GM23248 (cell line): Measurements from ENCODE around the gene IRF9. TPM values are rescaled to one million over a fixed set of nuclear protein-coding genes. Genes with fewer than 3 reads are reported as not detected.

Experiments
- DNase-seq: peaks from one replicate; pipeline ENCODE4 v3.0.0-alpha.2; 2015
- H2AFZ ChIP-seq: fragments of 200-600 bp; sonication (generic); 2 replicates; pipeline ENCODE4 v1.6.1; 2016; ENCODE audit warnings: antibody characterized with exemption
- H3F3A ChIP-seq: fragments of 200-600 bp; sonication (generic); 2 replicates; pipeline ENCODE4 v1.6.1; 2016; ENCODE audit warnings: mild to moderate bottlenecking, antibody characterized with exemption, mixed run types; ENCODE audit not compliant: insufficient read depth
- H3K27ac ChIP-seq: fragments of 200-600 bp; sonication (generic); 2 replicates; pipeline ENCODE4 v1.5.1; 2016; ENCODE audit warnings: mild to moderate bottlenecking
- H3K27me3 ChIP-seq: fragments of 200-600 bp; sonication (generic); replicated peaks from 2 replicates; pipeline ENCODE4 v1.6.1; 2016; ENCODE audit warnings: mild to moderate bottlenecking; ENCODE audit not compliant: insufficient read depth
- H3K36me3 ChIP-seq: fragments of 200-600 bp; sonication (generic); 2 replicates; pipeline ENCODE4 v1.6.1; 2016; ENCODE audit warnings: low read depth, mild to moderate bottlenecking
- H3K4me1 ChIP-seq: fragments of 200-600 bp; sonication (generic); 2 replicates; pipeline ENCODE4 v1.6.1; 2016; ENCODE audit warnings: mild to moderate bottlenecking; ENCODE audit not compliant: insufficient read depth
- H3K4me2 ChIP-seq: fragments of 200-600 bp; sonication (generic); one replicate; pipeline ENCODE4 v1.6.1; 2016; ENCODE audit warnings: mild to moderate bottlenecking; ENCODE audit not compliant: unreplicated experiment
- H3K4me3 ChIP-seq: fragments of 200-600 bp; sonication (generic); 2 replicates; pipeline ENCODE4 v1.5.1; 2016; ENCODE audit warnings: mild to moderate bottlenecking
- H3K79me2 ChIP-seq: fragments of 200-600 bp; sonication (generic); 2 replicates; pipeline ENCODE4 v1.6.1; 2016; ENCODE audit warnings: mild to moderate bottlenecking; ENCODE audit not compliant: insufficient read depth
- H3K9ac ChIP-seq: fragments of 200-600 bp; sonication (generic); 2 replicates; pipeline ENCODE4 v1.6.1; 2016; ENCODE audit warnings: mild to moderate bottlenecking
- H3K9me2 ChIP-seq: fragments of 200-600 bp; sonication (generic); 2 replicates; pipeline ENCODE4 v1.6.1; 2016; ENCODE audit warnings: mixed run types, mild to moderate bottlenecking, moderate library complexity; ENCODE audit not compliant: insufficient read depth
- H3K9me3 ChIP-seq: fragments of 200-600 bp; sonication (generic); one replicate; pipeline ENCODE4 v1.6.1; 2017; ENCODE audit warnings: low read depth
- H4K20me1 ChIP-seq: fragments of 200-600 bp; sonication (generic); 2 replicates; pipeline ENCODE4 v1.6.0; 2016; ENCODE audit not compliant: insufficient read depth
- EZH2 ChIP-seq: fragments of 200-600 bp; sonication (generic); IDR thresholded peaks from 2 replicates; pipeline ENCODE4 v1.6.1; 2018; ENCODE audit warnings: antibody characterized with exemption, mild to moderate bottlenecking; ENCODE audit not compliant: insufficient read depth, poor library complexity, severe bottlenecking
- EZH2phosphoT487 ChIP-seq: fragments of 200-600 bp; sonication (generic); IDR thresholded peaks from 2 replicates; pipeline ENCODE4 v1.6.1; 2018; ENCODE audit warnings: antibody characterized with exemption, moderate library complexity, mild to moderate bottlenecking, low read depth; ENCODE audit not compliant: insufficient read depth
- whole genome bisulfite sequencing, 2 experiments: methylation state at CpG; one replicate each; pipeline ENCODE4 v1.1.6; 2015 to 2017; ENCODE audit warnings: low lambda C conversion rate in 2 of 2, low coverage in 1 of 2; ENCODE audit errors: missing lambda C conversion rate in 2 of 2; 5-methylcytosine and 5-hydroxymethylcytosine counted together
- in situ Hi-C: fragments of 300-500 bp; cut with MboI; formaldehyde crosslinking; loops from 2 replicates; pipeline ENCODE4 v1.15.0; 2020
- polyA plus RNA-seq: library from polyadenylated mRNA; unstranded; fragments of >200 nt; fragmentation: Nextera tagmentation; extraction: Ambion mirVana; gene quantifications from 2 replicates; pipeline ENCODE4 v1.2.1, GENCODE V29; 2016
- total RNA-seq: library from RNA; depleted of rRNA; stranded (reverse); fragments of >200 nt; shearing (Covaris generic); gene quantifications from 2 replicates; pipeline ENCODE4 v1.2.3, GENCODE V29; 2014

The IRF9 gene
- total and polyA plus RNA-seq, 2 experiments from 2014 or later: 56.7 to 87.1 TPM

GRCh38 chr14:24204163-24205146, 43.4 kb downstream of the IRF9 start:
- H3K9ac ChIP-seq: no peak overlapping the region
- H3K27me3 ChIP-seq: no peaks in the 10 kb centered on the region
- no peaks in the 10 kb centered on the region for H4K20me1 ChIP-seq
- H3K79me2 ChIP-seq: peaks cover 22% of the 10 kb centered on the region
- H3K4me3 ChIP-seq: no peak overlapping the region
- H3K27ac ChIP-seq: no peak overlapping the region
- no peaks in the 10 kb centered on the region for H3K9me3 ChIP-seq
- H3K36me3 ChIP-seq: peaks cover 4% of the 10 kb centered on the region; the same call in 1 of the 2 replicates
- H3K4me2 ChIP-seq: no peak overlapping the region
- H3F3A ChIP-seq: no peaks in the 10 kb centered on the region
- no peaks in the 10 kb centered on the region for H3K4me1 ChIP-seq
- no peak for DNase-seq
- in situ Hi-C loops: no loop called here
- TF ChIP-seq EZH2phosphoT487: no peak
- no peak for TF ChIP-seq EZH2
- no peaks in the 10 kb centered on the region for H3K9me2 ChIP-seq
- 95 to 97% methylated on average over 7 of the region's 7 CpGs for WGBS, 2 experiments
- no peak overlapping the region for H2AFZ ChIP-seq

DNA sequence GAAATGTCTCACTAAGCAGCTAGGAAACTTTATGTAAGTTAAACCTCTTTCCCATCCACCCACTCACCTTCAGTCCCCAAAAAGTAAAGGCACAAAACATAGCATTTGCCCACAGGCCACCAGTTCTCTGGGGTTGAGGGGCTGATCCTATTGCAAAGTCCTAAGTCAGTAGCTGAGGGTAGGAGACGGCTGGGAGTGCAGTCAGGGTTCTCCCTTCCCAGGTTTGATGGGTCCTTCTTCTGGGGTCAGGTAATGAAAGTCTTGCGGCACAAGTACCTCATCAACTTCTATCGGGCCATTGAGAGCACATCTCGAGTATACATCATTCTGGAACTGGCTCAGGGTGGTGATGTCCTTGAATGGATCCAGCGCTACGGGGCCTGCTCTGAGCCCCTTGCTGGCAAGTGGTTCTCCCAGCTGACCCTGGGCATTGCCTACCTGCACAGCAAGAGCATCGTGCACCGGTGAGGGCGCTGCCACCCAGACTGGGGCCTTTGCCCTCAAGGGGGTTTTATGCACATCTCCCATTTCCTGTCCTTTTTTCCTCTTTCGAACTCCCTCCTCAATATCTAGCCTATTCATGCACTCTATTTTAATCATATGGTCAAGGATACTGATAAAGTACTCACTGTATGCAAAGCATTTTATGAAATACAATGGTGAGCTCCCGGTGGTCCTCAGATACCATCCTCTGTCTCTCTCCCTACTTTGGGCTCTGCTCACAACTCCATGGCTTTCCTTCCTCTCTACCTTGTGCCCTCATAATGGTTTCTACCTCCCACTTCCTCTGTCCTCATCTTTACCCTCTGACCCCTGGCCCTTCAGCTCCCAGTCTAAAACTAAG, 45.4 kb downstream of the IRF9 start:
- Histone ChIP-seq H3K4me1 (no peaks in the 10 kb centered on the region), H3K27me3 (no peaks in the 10 kb centered on the region), H3F3A (no peaks in the 10 kb centered on the region), H3K79me2 (peaks cover 14% of the 10 kb centered on the region), H3K27ac (no peak overlapping the region), H4K20me1 (no peaks in the 10 kb centered on the region), H3K4me2 (no peak overlapping the region), H3K9me3 (no peaks in the 10 kb centered on the region), H2AFZ (no peak overlapping the region), H3K9ac (no peak overlapping the region), H3K9me2 (no peaks in the 10 kb centered on the region), H3K36me3 (peaks cover 10% of the 10 kb centered on the region; the same call in 1 of the 2 replicates), H3K4me3 (no peak overlapping the region)
- TF ChIP-seq EZH2: no peak
- TF ChIP-seq EZH2phosphoT487: no peak
- in situ Hi-C loops: no loop called here
- DNase-seq: no peak
- 95% methylated on average over 11 of the region's 11 CpGs for WGBS, 2 experiments

- Histone ChIP-seq H3K27me3 (no peaks in the 10 kb centered on the region), H3K4me3 (no peak overlapping the region)
Measured at GRCh38 chr14:24207104-24207551, 46.1 kb downstream of the IRF9 start.

GRCh38 chr14:24207625-24208024, 46.6 kb downstream of the IRF9 start:
- no peaks in the 10 kb centered on the region for H3K9me2 ChIP-seq
- H3K27ac ChIP-seq: no peak overlapping the region
- in situ Hi-C loops: no loop called here
- 100% methylated on average over 2 of the region's 2 CpGs for WGBS, 2 experiments
- H3K4me3 ChIP-seq: no peak overlapping the region
- DNase-seq: no peak
- no peaks in the 10 kb centered on the region for H3K27me3 ChIP-seq
- no peak overlapping the region for H2AFZ ChIP-seq
- H4K20me1 ChIP-seq: no peaks in the 10 kb centered on the region
- no peak overlapping the region for H3K9ac ChIP-seq
- H3F3A ChIP-seq: no peaks in the 10 kb centered on the region
- no peak overlapping the region for H3K4me2 ChIP-seq
- H3K36me3 ChIP-seq: peaks cover 8% of the 10 kb centered on the region; the same call in 1 of the 2 replicates
- no peaks in the 10 kb centered on the region for H3K9me3 ChIP-seq
- TF ChIP-seq EZH2 (no peak), EZH2phosphoT487 (no peak)
- peaks cover 19% of the 10 kb centered on the region for H3K79me2 ChIP-seq
- H3K4me1 ChIP-seq: no peaks in the 10 kb centered on the region; the same call in 1 of the 2 replicates

More at GRCh38 chr14:24207104-24207551, 46.1 kb downstream of the IRF9 start:
- H3K9me2 ChIP-seq: no peaks in the 10 kb centered on the region
- no peaks in the 10 kb centered on the region for H4K20me1 ChIP-seq
- in situ Hi-C loops: no loop called here
- no peak for DNase-seq
- H3K4me2 ChIP-seq: no peak overlapping the region
- no peak overlapping the region for H3K9ac ChIP-seq
- H3K36me3 ChIP-seq: peaks cover 8% of the 10 kb centered on the region; the same call in 1 of the 2 replicates
- no peaks in the 10 kb centered on the region for H3F3A ChIP-seq
- no peaks in the 10 kb centered on the region for H3K9me3 ChIP-seq
- H3K27ac ChIP-seq: no peak overlapping the region
- TF ChIP-seq EZH2phosphoT487 (no peak), EZH2 (no peak)
- no peak overlapping the region for H2AFZ ChIP-seq
- peaks cover 20% of the 10 kb centered on the region for H3K79me2 ChIP-seq
- 98 to 100% methylated on average over 5 of the region's 5 CpGs for WGBS, 2 experiments
- no peaks in the 10 kb centered on the region; the same call in 1 of the 2 replicates for H3K4me1 ChIP-seq
